HepG2 (cell line): ENCODE measurements around the gene TRIO. TPM values are rescaled to one million over a fixed set of nuclear protein-coding genes. Genes with fewer than 3 reads are reported as not detected.

Source experiments
- ATAC-seq: fragments of 200-7000 bp; cut with Tn5 transposase; 3 replicates; pipeline ENCODE4 v1.9.1; 2020; ENCODE audit warnings: mild to moderate bottlenecking, moderate library complexity
- BruUV-seq: library from RNA; stranded (reverse); fragments of 400-500 nt; replicated peaks from 2 replicates; lab custom pipeline; 2021; lab: Mats Ljungman, UMichigan
- CTCF ChIA-PET: fragments of 300-600 bp; formaldehyde crosslinking; extraction: SDS; loops from one replicate; lab custom pipeline; 2021; ENCODE audit warnings: low total read pairs, inconsistent platforms, low intra/inter-chr PET ratio; lab: Yijun Ruan, JAX
- POLR2A ChIA-PET: fragments of 350-600 bp; sonication (Branson Sonifier 250); formaldehyde crosslinking; loops from one replicate; lab custom pipeline; 2020; ENCODE audit warnings: antibody characterized with exemption, inconsistent platforms; lab: Yijun Ruan, JAX
- DNase-seq: peaks from one replicate; pipeline ENCODE4 v3.0.0-alpha.2; 2015; ENCODE audit warnings: low spot score
- FAIRE-seq: peaks from 3 replicates; lab custom pipeline; 2011; peaks lifted over from hg19 to GRCh38; lab: Jason Lieb, UNC
- H2AFZ ChIP-seq: one replicate; pipeline ENCODE4 v1.6.1; 2011; ENCODE audit warnings: low read length, inconsistent platforms
- H3K27ac ChIP-seq: fragments of 300-600 bp; 3 replicates; pipeline ENCODE4 v1.8.0; 2011; ENCODE audit warnings: mixed run types, mild to moderate bottlenecking, mixed read lengths, low read length, inconsistent platforms; ENCODE audit not compliant: insufficient read depth; ENCODE audit errors: extremely low read length
- H3K27me3 ChIP-seq, 2 experiments: fragments of 200-600 bp in 1 of 2; 2 replicates in 1 of 2; 3 replicates in 1 of 2; pipeline versions ENCODE4 v1.6.0 to v1.8.0; 2011; ENCODE audit warnings: low read length in 2 of 2, mild to moderate bottlenecking in 2 of 2, moderate library complexity in 2 of 2, inconsistent platforms in 1 of 2; ENCODE audit not compliant: insufficient read depth in 2 of 2, control insufficient read depth in 1 of 2
- H3K36me3 ChIP-seq, 2 experiments: fragments of 200-600 bp in 1 of 2; replicated peaks in 1 of 2; 2 replicates in 1 of 2; 3 replicates in 1 of 2; pipeline versions ENCODE4 v1.5.1 to v1.8.0; 2011; ENCODE audit warnings: low read length in 2 of 2, inconsistent platforms in 1 of 2; ENCODE audit not compliant: insufficient read depth in 2 of 2, control insufficient read depth in 1 of 2
- H3K4me1 ChIP-seq: 2 replicates; pipeline ENCODE4 v1.5.1; 2012; ENCODE audit warnings: low read length, inconsistent platforms; ENCODE audit not compliant: insufficient read depth
- H3K4me2 ChIP-seq: 2 replicates; pipeline ENCODE4 v1.6.0; 2011; ENCODE audit warnings: low read depth, low read length, inconsistent platforms
- H3K4me3 ChIP-seq, 3 experiments: fragments of 200-600 bp in 1 of 3; sonication (generic), shearing (Covaris generic) in 1 of 3; replicated peaks in 1 of 3; 2 replicates each; pipeline ENCODE4 v1.5.1; 2011 to 2016; ENCODE audit warnings: low read length in 3 of 3, inconsistent platforms in 2 of 3, low read depth in 2 of 3, mild to moderate bottlenecking in 2 of 3, control low read depth in 1 of 3, mixed read lengths in 1 of 3; ENCODE audit not compliant: insufficient read depth in 1 of 3
- H3K79me2 ChIP-seq: one replicate; pipeline ENCODE4 v1.6.1; 2011; ENCODE audit warnings: low read length, inconsistent platforms; ENCODE audit not compliant: insufficient read depth
- H3K9ac ChIP-seq: 2 replicates; pipeline ENCODE4 v1.6.0; 2011; ENCODE audit warnings: mild to moderate bottlenecking, low read depth, low read length, inconsistent platforms; ENCODE audit not compliant: insufficient read depth
- H3K9me3 ChIP-seq: 2 replicates; pipeline ENCODE4 v1.5.1; 2012; ENCODE audit warnings: mild to moderate bottlenecking, low read length
- H4K20me1 ChIP-seq: 2 replicates; pipeline ENCODE4 v1.6.0; 2011; ENCODE audit warnings: inconsistent platforms, mild to moderate bottlenecking, low read length, moderate library complexity; ENCODE audit not compliant: insufficient read depth
- SNRNP70 ChIP-seq: fragments of 200-400 bp; formaldehyde crosslinking; IDR thresholded peaks from 2 replicates; pipeline ENCODE4 v1.6.1; 2017; ENCODE audit warnings: mild to moderate bottlenecking, low read depth, low read length, moderate library complexity
- ZFP36L1 ChIP-seq: sonication (generic); formaldehyde crosslinking; IDR thresholded peaks from 2 replicates; pipeline ENCODE4 v1.8.0; 2022; ENCODE audit warnings: mild to moderate bottlenecking, missing genetic modification reagents, moderate library complexity
- ZNF562 ChIP-seq: sonication (generic); formaldehyde crosslinking; IDR thresholded peaks from 2 replicates; pipeline ENCODE4 v1.8.0; 2022; ENCODE audit warnings: missing genetic modification reagents, borderline replicate concordance
- ZNF598 ChIP-seq: sonication (generic); formaldehyde crosslinking; IDR thresholded peaks from 2 replicates; pipeline ENCODE4 v1.5.1; 2020; ENCODE audit warnings: mild to moderate bottlenecking, missing genetic modification reagents, borderline replicate concordance
- ZNF652 ChIP-seq: IDR thresholded peaks from 2 replicates; pipeline ENCODE4 v1.6.1; 2016; ENCODE audit warnings: low read depth, borderline replicate concordance
- ZNF670 ChIP-seq: sonication (generic); formaldehyde crosslinking; IDR thresholded peaks from 2 replicates; pipeline ENCODE4 v1.8.0; 2022; ENCODE audit warnings: mild to moderate bottlenecking, missing genetic modification reagents, borderline replicate concordance
- ZSCAN12 ChIP-seq: sonication (generic); formaldehyde crosslinking; IDR thresholded peaks from 2 replicates; pipeline ENCODE4 v1.9.0; 2021; ENCODE audit warnings: mild to moderate bottlenecking, missing genetic modification reagents
- WGBS: methylation state at CpG from one replicate; pipeline ENCODE4 v1.1.6; 2017; ENCODE audit warnings: low lambda C conversion rate; 5-methylcytosine and 5-hydroxymethylcytosine counted together
- in situ Hi-C: cut with HindIII; loops from 2 replicates; pipeline ENCODE4 v1.10.0; 2017; ENCODE audit warnings: low pct_unique_long_range_greater_than_20kb; ENCODE audit not compliant: extremely low pct_ligation_motif_present
- intact Hi-C: fragments of 100-400 bp; cut with micrococcal nuclease; formaldehyde crosslinking; loops from one replicate; pipeline ENCODE4 v1.10.0; 2022; ENCODE audit not compliant: unreplicated experiment
- polyA plus RNA-seq, 8 experiments: library from polyadenylated mRNA; depleted of rRNA in 3 of 8; stranded (reverse) in 7 of 8; unstranded in 1 of 8; fragments of >200 nt; fragmentation: Illumina TruSeq in 4 of 8; extraction: Trizol in 4 of 8; gene quantifications; 2 replicates each; pipeline versions ENCODE4 v1.2.1 to v1.2.3, GENCODE V29; 2011 to 2016; ENCODE audit warnings: low read depth in 4 of 8, missing spikeins in 1 of 8, mixed read lengths in 1 of 8; ENCODE audit not compliant: insufficient read depth in 1 of 8
- total RNA-seq, 5 experiments: library from RNA; depleted of rRNA; stranded (reverse); fragments of >200 nt; fragmentation: Illumina TruSeq; extraction: Trizol; gene quantifications; 2 replicates each; pipeline ENCODE4 v1.2.3, GENCODE V29; 2016; ENCODE audit warnings: low read depth in 1 of 5

The TRIO gene
- total and polyA plus RNA-seq, 2 of the 13 experiments (the other 11 are each of a cell fraction or from before 2014, with no cell fraction given), result 45.2 to 45.9 TPM

DNA sequence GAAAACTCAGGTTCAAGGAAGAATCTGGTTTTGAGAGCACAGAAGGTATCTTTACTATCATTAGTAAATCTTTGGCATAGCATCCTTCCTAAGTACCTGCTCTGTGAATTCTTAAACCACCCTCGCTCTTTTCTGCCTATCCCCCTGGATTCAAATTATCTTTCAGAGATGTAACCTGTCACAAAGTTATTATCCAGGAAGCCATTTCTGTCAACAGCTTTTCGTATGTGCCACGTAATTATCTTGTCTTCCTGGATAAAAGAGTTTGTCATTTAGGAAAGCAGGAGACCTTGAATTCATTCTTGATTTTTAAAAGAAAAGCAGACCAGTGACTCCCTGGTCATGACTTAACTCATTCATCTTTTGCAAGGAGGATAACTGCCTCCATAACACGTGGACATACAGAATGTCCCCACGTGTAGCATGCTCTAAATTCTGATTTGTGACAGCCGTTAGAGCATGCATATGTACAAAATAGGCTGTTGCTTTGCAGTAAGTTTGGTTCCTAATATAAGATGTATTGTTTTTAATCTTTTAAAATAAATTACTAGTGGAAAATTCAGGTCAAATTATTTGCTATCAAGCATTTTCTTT lies 189.0 kb downstream of the TRIO start:
- H2AFZ ChIP-seq, result no peak overlapping the region
- H3K4me2 ChIP-seq, result no peak overlapping the region
- H3K27ac ChIP-seq, result no peak overlapping the region
- FAIRE-seq, result no peak
- POLR2A ChIA-PET, result no interaction called here
- H3K27me3 ChIP-seq, result no peaks in the 10 kb centered on the region
- CTCF ChIA-PET, result no interaction called here
- 95% methylated on average over 6 of the region's 6 CpGs for WGBS
- no peaks in the 10 kb centered on the region for H3K79me2 ChIP-seq
- no peaks in the 10 kb centered on the region for H4K20me1 ChIP-seq
- ATAC-seq, result no peak
- H3K9ac ChIP-seq, result no peak overlapping the region
- no peaks in the 10 kb centered on the region for H3K4me1 ChIP-seq
- intact Hi-C loops (no loop called here), in situ Hi-C loops (no loop called here)
- DNase-seq, result no peak
- no peaks in the 10 kb centered on the region for H3K9me3 ChIP-seq
- TF ChIP-seq ZNF652 (CRISPR knock-in tag), result no peak
- H3K36me3 ChIP-seq, result peaks cover 20 to 66% of the 10 kb centered on the region in 2 experiments
- BruUV-seq, result no TSS peak
- no peak overlapping the region for H3K4me3 ChIP-seq

- Histone ChIP-seq H3K36me3 (peaks cover 24 to 73% of the 10 kb centered on the region in 2 experiments), H3K79me2 (no peaks in the 10 kb centered on the region), H3K4me3 (no peak overlapping the region), H2AFZ (no peak overlapping the region), H3K9me3 (no peaks in the 10 kb centered on the region), H3K27ac (no peak overlapping the region), H3K4me2 (no peak overlapping the region), H3K4me1 (no peaks in the 10 kb centered on the region), H3K27me3 (no peaks in the 10 kb centered on the region), H3K9ac (no peak overlapping the region), H4K20me1 (no peaks in the 10 kb centered on the region)
- ChIA-PET POLR2A (no interaction called here), CTCF (no interaction called here)
- no TSS peak for BruUV-seq
- DNase-seq (no peak), FAIRE-seq (no peak), ATAC-seq (no peak)
- TF ChIP-seq ZNF598 (CRISPR knock-in tag) (no peak), SNRNP70 (no peak), ZFP36L1 (CRISPR knock-in tag) (no peak), ZSCAN12 (CRISPR knock-in tag) (no peak), ZNF562 (CRISPR knock-in tag) (no peak), ZNF670 (CRISPR knock-in tag) (no peak)
- 97% methylated on average over 10 of the region's 10 CpGs for WGBS
- in situ Hi-C loops (no loop called here), intact Hi-C loops (no loop called here)
Measured at GRCh38 chr5:14332746-14333145, 189.6 kb downstream of the TRIO start.
